HEK293 (cell line): Measurements from ENCODE around the gene CAMK2N2.

Source experiments
- CTCF ChIA-PET: fragments of 350-600 bp; formaldehyde crosslinking; extraction: SDS; loops from one replicate; lab custom pipeline; 2021; ENCODE audit warnings: antibody characterized with exemption; lab: Yijun Ruan, JAX
- POLR2A ChIA-PET: fragments of 300-600 bp; formaldehyde crosslinking; extraction: SDS; loops from one replicate; lab custom pipeline; 2020; ENCODE audit warnings: antibody characterized with exemption, inconsistent platforms; lab: Yijun Ruan, JAX
- H3K27ac ChIP-seq: fragments of 200-500 bp; sonication (Bioruptor generic); 2 replicates; pipeline ENCODE4 v1.5.1; 2014; ENCODE audit warnings: low read depth, low read length, control low read depth, inconsistent platforms; ENCODE audit errors: extremely low read depth
- H3K36me3 ChIP-seq, 2 experiments: fragments of 200-500 bp in 1 of 2; sonication (Bioruptor generic) in 1 of 2; 1 replicate in 1 of 2; 2 replicates in 1 of 2; pipeline ENCODE4 v1.5.1; 2014 to 2017; ENCODE audit warnings: inconsistent platforms in 2 of 2, low read length in 2 of 2; ENCODE audit not compliant: control insufficient read depth in 2 of 2, insufficient read depth in 1 of 2
- H3K4me1 ChIP-seq: fragments of 200-500 bp; sonication (Bioruptor generic); 2 replicates; pipeline ENCODE4 v1.5.1; 2014; ENCODE audit warnings: mild to moderate bottlenecking, low read length, inconsistent platforms; ENCODE audit not compliant: control insufficient read depth, insufficient read depth
- H3K4me3 ChIP-seq: 2 replicates; pipeline ENCODE4 v1.5.1; 2011; ENCODE audit warnings: low read depth, mild to moderate bottlenecking, control low read depth, low read length, moderate library complexity
- H3K9me3 ChIP-seq: fragments of 200-500 bp; sonication (Bioruptor generic); 2 replicates; pipeline ENCODE4 v1.5.1; 2014; ENCODE audit warnings: low read depth, low read length, inconsistent platforms; ENCODE audit not compliant: control insufficient read depth, insufficient read depth
- CTCF ChIP-seq: fragments of 450-650 bp; formaldehyde crosslinking; IDR thresholded peaks from 2 replicates; pipeline ENCODE4 v1.5.1; 2016; ENCODE audit warnings: missing biosample characterization, missing genetic modification characterization
- INSM2 ChIP-seq: fragments of 450-650 bp; formaldehyde crosslinking; IDR thresholded peaks from 2 replicates; pipeline ENCODE4 v1.5.1; 2016; ENCODE audit warnings: missing biosample characterization, missing genetic modification characterization
- KLF16 ChIP-seq: fragments of 450-650 bp; formaldehyde crosslinking; IDR thresholded peaks from 2 replicates; pipeline ENCODE4 v1.5.1; 2017; ENCODE audit warnings: missing biosample characterization, missing genetic modification characterization
- MYNN ChIP-seq: fragments of 450-650 bp; formaldehyde crosslinking; IDR thresholded peaks from 2 replicates; pipeline ENCODE4 v1.5.1; 2016; ENCODE audit warnings: missing biosample characterization, missing genetic modification characterization, borderline replicate concordance
- MZF1 ChIP-seq: fragments of 450-650 bp; formaldehyde crosslinking; IDR thresholded peaks from 2 replicates; pipeline ENCODE4 v1.5.1; 2017; ENCODE audit warnings: missing biosample characterization, missing genetic modification characterization, borderline replicate concordance
- PRDM10 ChIP-seq: fragments of 450-650 bp; formaldehyde crosslinking; IDR thresholded peaks from 2 replicates; pipeline ENCODE4 v1.5.1; 2016; ENCODE audit warnings: missing biosample characterization, missing genetic modification characterization
- PRDM4 ChIP-seq: fragments of 450-650 bp; formaldehyde crosslinking; IDR thresholded peaks from 2 replicates; pipeline ENCODE4 v1.5.1; 2017; ENCODE audit warnings: missing biosample characterization, missing genetic modification characterization
- ZBTB20 ChIP-seq: fragments of 450-650 bp; formaldehyde crosslinking; IDR thresholded peaks from 2 replicates; pipeline ENCODE4 v1.5.1; 2016; ENCODE audit warnings: missing biosample characterization, missing genetic modification characterization
- ZBTB8A ChIP-seq: fragments of 450-650 bp; formaldehyde crosslinking; IDR thresholded peaks from 2 replicates; pipeline ENCODE4 v1.5.1; 2016; ENCODE audit warnings: missing biosample characterization, missing genetic modification characterization
- ZNF16 ChIP-seq: fragments of 450-650 bp; formaldehyde crosslinking; IDR thresholded peaks from 2 replicates; pipeline ENCODE4 v1.5.1; 2016; ENCODE audit warnings: low read depth, missing biosample characterization, missing genetic modification characterization
- ZNF335 ChIP-seq: fragments of 450-650 bp; formaldehyde crosslinking; conservative IDR thresholded peaks from 2 replicates; pipeline ENCODE4 v1.5.1; 2016; ENCODE audit warnings: missing biosample characterization, missing genetic modification characterization
- ZNF354C ChIP-seq: fragments of 450-650 bp; formaldehyde crosslinking; IDR thresholded peaks from 2 replicates; pipeline ENCODE4 v1.5.1; 2016; ENCODE audit warnings: missing biosample characterization, missing genetic modification characterization, low read depth, borderline replicate concordance
- ZNF366 ChIP-seq: fragments of 450-650 bp; formaldehyde crosslinking; conservative IDR thresholded peaks from 2 replicates; pipeline ENCODE4 v1.5.1; 2016; ENCODE audit warnings: missing biosample characterization, missing genetic modification characterization
- ZNF37A ChIP-seq: fragments of 450-650 bp; IDR thresholded peaks from 2 replicates; pipeline ENCODE4 v1.5.1; 2018; ENCODE audit warnings: missing biosample characterization, missing genetic modification characterization
- ZNF398 ChIP-seq: fragments of 450-650 bp; formaldehyde crosslinking; IDR thresholded peaks from 2 replicates; pipeline ENCODE4 v1.5.1; 2017; ENCODE audit warnings: missing biosample characterization, missing genetic modification characterization
- ZNF433 ChIP-seq: fragments of 450-650 bp; formaldehyde crosslinking; IDR thresholded peaks from 2 replicates; pipeline ENCODE4 v1.5.1; 2016; ENCODE audit warnings: missing biosample characterization, missing genetic modification characterization, low read depth
- ZNF449 ChIP-seq: fragments of 450-650 bp; formaldehyde crosslinking; IDR thresholded peaks from 2 replicates; pipeline ENCODE4 v1.5.1; 2017; ENCODE audit warnings: missing biosample characterization, mild to moderate bottlenecking, missing genetic modification characterization, moderate library complexity
- ZNF548 ChIP-seq: fragments of 450-650 bp; formaldehyde crosslinking; IDR thresholded peaks from 2 replicates; pipeline ENCODE4 v1.5.1; 2016; ENCODE audit warnings: missing biosample characterization, missing genetic modification characterization
- ZNF660 ChIP-seq: fragments of 450-650 bp; IDR thresholded peaks from 2 replicates; pipeline ENCODE4 v1.5.1; 2018; ENCODE audit warnings: missing biosample characterization, mild to moderate bottlenecking, missing genetic modification characterization
- ZNF776 ChIP-seq: fragments of 450-650 bp; formaldehyde crosslinking; IDR thresholded peaks from 2 replicates; pipeline ENCODE4 v1.5.0; 2017; ENCODE audit warnings: missing biosample characterization, missing genetic modification characterization, borderline replicate concordance
- ZXDB ChIP-seq: fragments of 450-650 bp; formaldehyde crosslinking; IDR thresholded peaks from 2 replicates; pipeline ENCODE4 v1.5.1; 2016; ENCODE audit warnings: missing biosample characterization, missing genetic modification characterization

The CAMK2N2 gene

GRCh38 chr3:184250167-184250828 is 11.1 kb downstream of the CAMK2N2 start (continued):
- no peak for TF ChIP-seq PRDM10
- peak; percentile 23; the same call in 1 of the 2 replicates for TF ChIP-seq ZBTB20 (tag by site-specific recombination)
- TF ChIP-seq ZBTB8A (tag by site-specific recombination), result no peak
- no peak for TF ChIP-seq ZNF548
- TF ChIP-seq ZNF660 (tag by site-specific recombination), result peak; percentile 85
- TF ChIP-seq MZF1, result no peak
- no peak for TF ChIP-seq ZNF366 (tag by site-specific recombination)
- TF ChIP-seq ZNF335 (tag by site-specific recombination), result peak; percentile 83
- peak; percentile 65; the same call in 1 of the 2 replicates for TF ChIP-seq ZNF16 (tag by site-specific recombination)
- TF ChIP-seq CTCF (tag by site-specific recombination), result peak; percentile 73

GRCh38 chr3:184249412-184250166 is 11.8 kb downstream of the CAMK2N2 start, which contains the start of gene EEF1AKMT4:
Gene EEF1AKMT4, plus strand, starts transcription at chr3:184249672. Its CDS starts 23 bp downstream, at chr3:184249695.
- ChIA-PET CTCF (interaction anchor here (0.5 to 1.5 kb wide), 28 partner anchors 9 to 1071 kb away, joined by 3 to 6 read pairs (median 3); partner anchors contain the start of genes CAMK2N2, PARL and VWA5B2), POLR2A (interaction anchor here (0.8 to 1.0 kb wide), 3 partner anchors 10 to 73 kb away, joined by 3 to 4 read pairs (median 3); partner anchors contain the start of gene ABCF3)
- peak within 1 kb of the TSS; percentile 72 for H3K27ac ChIP-seq
- H3K36me3 ChIP-seq, result peaks cover 0 to 15% of the 10 kb centered on the region in 2 experiments; a peak in 1 of 3 replicates
- peak within 1 kb of the TSS; percentile 96 for H3K4me3 ChIP-seq
- no peaks in the 10 kb centered on the region for H3K9me3 ChIP-seq
- no peaks in the 10 kb centered on the region for H3K4me1 ChIP-seq
- no peak for TF ChIP-seq ZNF398
- TF ChIP-seq KLF16 (tag by site-specific recombination), result peak; percentile 50
- no peak for TF ChIP-seq PRDM4 (tag by site-specific recombination)
- no peak for TF ChIP-seq ZNF354C (tag by site-specific recombination)
- peak; percentile 58; the same call in 1 of the 2 replicates for TF ChIP-seq ZNF449
- TF ChIP-seq ZNF37A (tag by site-specific recombination), result no peak
- no peak for TF ChIP-seq INSM2 (tag by site-specific recombination)
- TF ChIP-seq ZNF433 (tag by site-specific recombination), result no peak
- peak; percentile 93 for TF ChIP-seq ZXDB (tag by site-specific recombination)
- no peak for TF ChIP-seq ZNF776
- TF ChIP-seq MYNN (tag by site-specific recombination), result no peak
